CD4-positive, alpha-beta T cell treated with Interleukin-12 subunit alpha and Interleukin-12 subunit beta, for 1 hour (primary cell): ENCODE data around the gene DIAPH2.
"Not testable (repeated sequence)": the region's sequence is repeated elsewhere in the genome, so short reads cannot be mapped to it uniquely, and the experiment has no call there.

Experiments
- DNase-seq: peaks from one replicate; pipeline ENCODE4 v3.0.0-alpha.2; 2020

Gene DIAPH2

DNA sequence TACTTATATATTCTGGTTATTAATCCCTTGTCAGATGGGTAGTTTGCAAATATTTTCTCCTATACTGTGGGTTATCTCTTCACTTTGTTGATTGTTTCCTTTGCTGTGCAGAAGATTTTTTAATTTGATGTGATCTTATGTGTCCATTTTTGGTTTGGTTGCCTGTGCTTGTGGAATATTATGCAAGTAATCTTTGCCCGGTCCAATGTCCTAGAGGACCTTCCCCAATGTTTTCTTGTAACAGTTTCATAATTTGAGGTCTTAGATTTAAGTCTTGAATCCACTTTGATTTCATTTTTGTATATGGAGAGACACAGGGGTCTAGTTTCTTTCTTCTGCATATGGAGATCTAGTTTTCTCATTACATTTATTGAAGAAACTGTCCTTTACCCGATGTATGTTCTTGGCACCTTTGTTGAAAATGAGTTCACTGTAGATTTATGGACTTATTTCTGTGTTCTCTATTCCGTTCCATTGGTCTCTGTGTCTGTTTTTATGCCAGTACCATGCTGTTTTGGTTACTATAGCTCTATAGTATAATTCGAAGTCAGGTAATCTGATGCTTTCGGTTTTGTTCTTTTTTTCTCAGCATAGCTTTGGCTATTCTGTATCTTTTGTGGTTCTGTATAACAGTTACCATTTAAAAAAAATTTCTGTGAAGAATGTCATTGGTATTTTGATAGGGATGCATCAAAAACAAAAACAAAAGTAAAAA lies 34.7 kb downstream of the DIAPH2 start:
- no peak for DNase-seq

DNA sequence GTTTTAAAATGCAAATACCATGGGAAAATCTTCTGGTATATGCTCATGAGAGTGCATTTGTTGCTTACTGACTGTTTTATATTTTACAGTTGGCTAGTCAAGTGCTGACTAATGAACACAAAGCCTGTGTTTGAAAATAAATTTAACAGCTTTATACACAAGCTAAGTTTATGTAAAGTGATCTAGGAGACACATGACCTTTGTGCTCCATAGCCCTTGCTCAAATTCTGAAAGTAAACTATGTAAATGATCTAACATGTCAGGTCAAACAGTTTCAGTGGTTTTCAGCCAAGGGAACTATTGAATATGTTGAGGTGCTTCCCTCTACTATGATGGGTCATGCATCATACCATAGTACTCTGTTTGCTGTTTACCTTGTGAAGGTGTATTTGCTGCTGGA lies 36.7 kb downstream of the DIAPH2 start:
- DNase-seq, result no peak

- DNase-seq, result no peak
These were observed 38.1 kb downstream of the DIAPH2 start for GRCh38 chrX:96722781-96723180.

- DNase-seq, result no peak
These were observed 44.4 kb downstream of the DIAPH2 start for GRCh38 chrX:96729053-96729452.

DNA sequence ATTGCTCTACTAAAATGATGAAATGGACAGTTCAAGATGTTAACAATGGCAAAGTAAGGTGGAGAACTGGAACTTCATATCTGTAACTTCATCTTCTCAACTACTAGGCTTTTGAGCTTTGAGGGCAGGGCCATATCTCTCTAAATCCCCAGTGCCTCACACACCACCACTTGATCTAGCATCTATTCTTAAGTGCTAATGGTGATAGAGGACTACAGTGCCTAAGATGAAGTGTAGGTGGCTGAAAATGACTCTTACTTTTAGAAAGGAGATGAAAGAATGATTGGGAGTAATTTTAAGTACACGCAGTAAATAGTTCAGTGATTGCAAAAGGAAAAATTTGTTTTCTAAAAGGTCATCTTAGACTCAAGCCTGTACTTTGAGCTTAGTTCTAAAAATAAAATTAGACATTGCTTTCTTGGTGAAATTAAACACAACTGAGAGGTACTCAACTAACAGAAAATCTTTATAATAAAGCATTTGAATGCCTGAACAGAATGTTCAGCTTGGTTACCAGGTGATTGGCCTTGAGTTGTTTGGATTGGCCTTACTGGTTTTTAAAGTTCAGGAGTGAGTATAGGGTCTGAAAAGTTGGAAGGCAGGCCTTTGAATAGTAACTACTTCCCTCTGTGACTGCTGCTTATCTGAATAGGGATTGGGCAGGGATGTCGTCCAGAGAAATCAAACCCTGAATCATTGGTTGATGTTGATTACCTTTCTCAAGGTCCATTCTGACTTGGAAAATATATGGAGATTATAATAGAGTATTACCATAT lies 45.4 kb downstream of the DIAPH2 start:
- DNase-seq, result no peak

- not testable (repeated sequence) for DNase-seq
These were observed 46.4 kb downstream of the DIAPH2 start for GRCh38 chrX:96731000-96731399.

DNA sequence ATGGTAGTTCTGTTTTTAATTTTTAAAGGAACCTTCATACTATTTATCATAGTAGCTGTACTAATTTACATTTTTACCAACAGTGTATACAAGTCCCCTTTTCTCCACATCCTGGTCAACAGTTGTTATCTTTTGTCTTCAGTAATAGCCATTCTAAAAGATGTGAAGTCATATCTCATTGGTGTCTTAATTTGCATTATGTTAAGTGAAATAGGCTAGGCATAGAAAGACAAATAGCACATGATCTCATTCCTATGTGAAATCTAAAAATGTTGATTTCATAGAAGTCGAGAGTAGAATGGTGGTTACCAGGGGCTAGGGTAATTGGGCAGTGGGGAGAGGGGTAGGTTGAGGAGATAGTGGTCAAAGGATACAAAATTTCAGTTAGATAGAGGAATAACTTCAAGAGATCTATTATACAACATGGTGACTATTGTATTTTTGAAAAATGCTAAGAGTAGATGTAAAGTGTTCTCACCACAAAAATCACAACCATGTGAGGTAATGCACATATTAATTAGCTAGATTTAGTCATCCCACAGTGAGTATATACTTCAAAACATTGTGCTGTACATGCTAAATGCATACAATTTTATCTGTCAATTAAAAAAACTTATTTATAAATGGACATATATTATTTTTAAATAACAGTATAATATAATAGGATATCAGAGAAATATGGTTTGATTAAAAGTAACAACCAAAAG lies 58.9 kb downstream of the DIAPH2 start:
- DNase-seq, result no peak

- DNase-seq, result no peak
These were observed 68.1 kb downstream of the DIAPH2 start for GRCh38 chrX:96752781-96753180.

GRCh38 chrX:96753230-96753629 lies 68.6 kb downstream of the DIAPH2 start:
- no peak for DNase-seq

DNA sequence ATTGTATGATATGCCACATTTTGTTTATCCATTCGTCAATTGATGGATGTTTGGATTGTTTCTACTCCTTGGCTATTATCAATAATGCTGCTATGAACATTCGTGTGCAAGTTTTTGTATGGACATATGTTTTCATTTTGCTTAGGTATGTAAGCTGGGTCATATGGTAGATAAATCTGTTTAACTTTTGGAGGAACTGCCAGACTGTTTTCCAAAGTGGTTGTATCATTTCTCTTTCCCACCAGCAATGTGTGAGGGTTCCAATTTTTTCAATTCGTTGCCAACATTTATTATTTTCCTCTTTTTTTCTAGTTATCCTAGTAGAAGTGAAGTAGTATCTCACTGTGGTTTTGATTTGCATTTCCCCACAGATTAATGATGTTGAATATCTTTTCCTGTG lies 71.8 kb downstream of the DIAPH2 start:
- no peak for DNase-seq

GRCh38 chrX:96761566-96761965 lies 76.9 kb downstream of the DIAPH2 start:
- no peak for DNase-seq

- no peak for DNase-seq
These were observed 79.0 kb downstream of the DIAPH2 start for GRCh38 chrX:96763608-96764007.

DNA sequence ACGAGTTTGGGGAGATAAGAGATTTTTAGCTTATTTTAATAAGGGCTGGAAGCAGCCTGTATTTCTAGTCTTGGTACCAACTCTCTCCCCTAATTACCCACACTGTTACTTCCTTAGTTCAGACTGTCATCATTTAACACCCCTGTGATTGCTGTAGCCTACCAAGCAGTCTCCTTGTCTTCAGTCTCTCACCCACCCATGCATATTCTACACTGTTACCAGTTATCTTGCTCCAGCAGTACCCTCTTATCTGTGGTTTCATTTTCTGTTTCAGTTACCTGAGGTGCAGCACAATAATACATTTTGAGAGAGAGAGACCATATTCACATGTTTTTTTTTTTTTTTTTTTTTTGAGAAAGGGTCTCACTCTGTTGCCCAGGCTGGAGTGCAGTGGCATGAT lies 80.2 kb downstream of the DIAPH2 start:
- no peak for DNase-seq

- DNase-seq, result peak; percentile 7
These were observed 85.7 kb downstream of the DIAPH2 start for GRCh38 chrX:96770315-96770714.

DNA sequence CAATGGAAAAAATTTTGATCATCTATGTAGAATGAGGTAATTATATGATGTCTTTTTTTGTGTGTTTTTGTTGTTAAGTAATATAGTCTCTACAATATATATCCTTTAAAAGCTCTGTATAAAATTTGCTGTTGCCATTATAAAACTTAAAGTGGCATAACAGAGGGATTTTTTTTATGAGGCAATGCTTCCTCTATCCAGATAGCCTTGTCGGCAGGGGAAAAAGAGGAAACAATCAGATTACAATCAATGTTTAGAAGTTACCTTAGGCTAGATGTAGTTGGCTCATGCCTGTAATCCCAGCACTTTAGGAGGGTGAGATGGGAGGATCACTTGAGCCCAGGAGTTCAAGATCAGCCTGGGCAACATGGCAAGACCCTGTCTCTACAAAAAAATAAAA lies 86.8 kb downstream of the DIAPH2 start:
- no peak for DNase-seq

DNA sequence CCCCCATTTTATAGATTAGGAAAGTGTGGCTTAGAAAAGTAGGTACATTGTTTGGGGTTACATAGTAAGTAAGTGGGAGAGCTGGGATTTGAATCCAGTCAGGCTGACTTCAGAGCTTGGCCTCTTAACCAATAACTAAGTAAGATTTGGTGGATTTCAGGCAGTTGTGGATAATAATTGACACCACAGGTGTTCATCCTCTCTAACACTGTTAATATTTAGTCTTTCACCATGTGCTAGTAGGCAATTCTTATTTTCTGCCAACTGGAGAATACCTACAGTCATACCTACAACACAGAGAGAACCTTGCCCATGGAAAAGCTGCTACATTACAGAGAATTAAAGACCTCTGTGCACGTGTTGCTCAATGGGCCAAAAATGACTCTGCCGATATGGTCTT lies 89.5 kb downstream of the DIAPH2 start:
- DNase-seq, result no peak

DNA sequence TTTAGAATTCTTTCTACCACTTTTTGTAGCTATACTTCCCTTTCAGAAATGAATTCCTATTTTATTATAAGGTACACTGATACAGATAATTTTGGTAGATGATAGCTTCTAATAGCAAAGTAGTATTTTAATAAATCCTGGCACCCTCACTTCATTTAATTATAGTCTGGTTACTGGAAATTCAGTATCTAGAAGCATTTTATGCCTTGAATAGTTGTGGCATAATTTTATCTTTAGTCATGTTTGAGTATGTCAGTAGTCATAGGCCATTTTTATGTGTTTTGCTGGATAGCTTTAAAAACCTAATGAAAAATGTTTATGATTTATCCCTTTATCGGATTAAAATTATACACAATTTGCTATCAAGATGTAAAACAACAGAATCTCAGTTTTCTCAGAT lies 92.3 kb downstream of the DIAPH2 start:
- DNase-seq, result no peak

- DNase-seq, result no peak
These were observed 106.9 kb downstream of the DIAPH2 start for GRCh38 chrX:96791559-96791958.

DNA sequence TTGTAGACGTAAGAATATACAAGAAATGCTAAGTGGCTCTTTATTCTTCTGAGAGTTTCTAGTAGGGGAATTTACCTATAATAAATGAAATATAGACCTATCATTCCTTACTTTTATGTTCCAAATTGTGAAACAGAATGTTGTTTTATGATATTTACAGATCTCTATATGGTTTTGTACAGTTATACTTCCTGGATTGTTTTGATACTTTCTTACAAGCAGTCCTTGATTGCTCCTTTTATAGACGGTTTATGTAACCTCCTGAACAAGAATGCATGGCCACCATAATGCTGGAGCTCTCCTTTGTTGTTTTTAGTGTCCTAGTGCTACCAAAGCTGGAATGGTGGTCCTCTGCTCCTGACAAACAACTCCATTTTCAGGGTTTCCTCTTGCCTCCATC lies 107.4 kb downstream of the DIAPH2 start:
- DNase-seq, result no peak

- DNase-seq, result no peak
These were observed 114.3 kb downstream of the DIAPH2 start for GRCh38 chrX:96798982-96799381.

DNA sequence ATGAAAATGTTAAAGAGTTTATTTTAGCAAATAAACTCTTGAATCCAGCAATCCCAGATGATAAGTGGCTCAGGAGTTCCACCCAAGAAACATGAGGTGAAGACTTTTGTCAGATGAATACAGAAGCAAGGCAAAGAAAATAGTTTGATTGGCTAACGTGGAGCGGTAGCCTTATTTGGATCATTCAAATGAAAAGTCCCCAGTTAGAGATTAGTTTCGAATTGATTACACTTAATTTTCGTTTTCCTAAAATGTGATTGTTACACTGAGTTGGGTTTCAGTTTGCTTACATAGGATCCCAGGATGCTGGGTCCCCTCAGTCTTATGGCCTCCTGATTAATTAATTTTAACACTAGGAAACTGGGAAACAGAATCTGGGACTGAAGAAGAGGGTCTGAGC lies 122.7 kb downstream of the DIAPH2 start:
- DNase-seq, result no peak

DNA sequence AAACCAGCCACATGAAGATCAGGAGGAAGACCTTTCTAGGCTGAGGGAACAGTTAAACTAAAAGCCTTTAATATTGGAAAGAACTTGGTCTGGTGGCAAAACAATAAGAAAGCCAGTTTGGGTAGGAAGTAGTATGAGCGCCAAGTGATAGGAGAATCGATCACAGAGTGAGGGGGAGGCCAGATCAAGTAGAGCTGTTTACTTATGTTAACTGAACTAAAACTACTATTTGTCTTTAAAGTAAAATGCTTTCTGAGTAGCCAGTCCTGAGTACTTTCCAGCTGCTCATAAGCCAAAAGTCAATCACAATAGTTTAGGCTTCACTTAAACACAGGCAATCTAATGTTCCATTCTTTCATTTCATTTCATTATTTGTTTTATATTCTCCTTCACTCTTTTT lies 136.3 kb downstream of the DIAPH2 start:
- DNase-seq, result no peak

GRCh38 chrX:96824166-96824565 lies 139.5 kb downstream of the DIAPH2 start:
- DNase-seq, result no peak

GRCh38 chrX:96833333-96833732 lies 148.7 kb downstream of the DIAPH2 start:
- no peak for DNase-seq
